Kidney tubule cell (primary cell): Measurements from ENCODE around the gene SLC22A31.
"Not testable (repeated sequence)": the region's sequence is repeated elsewhere in the genome, so short reads cannot be mapped to it uniquely, and the experiment has no call there.

Experiments
- DNase-seq: peaks from one replicate; pipeline ENCODE4 v3.0.0-alpha.2; 2018; ENCODE audit warnings: low spot score

The SLC22A31 gene

DNA sequence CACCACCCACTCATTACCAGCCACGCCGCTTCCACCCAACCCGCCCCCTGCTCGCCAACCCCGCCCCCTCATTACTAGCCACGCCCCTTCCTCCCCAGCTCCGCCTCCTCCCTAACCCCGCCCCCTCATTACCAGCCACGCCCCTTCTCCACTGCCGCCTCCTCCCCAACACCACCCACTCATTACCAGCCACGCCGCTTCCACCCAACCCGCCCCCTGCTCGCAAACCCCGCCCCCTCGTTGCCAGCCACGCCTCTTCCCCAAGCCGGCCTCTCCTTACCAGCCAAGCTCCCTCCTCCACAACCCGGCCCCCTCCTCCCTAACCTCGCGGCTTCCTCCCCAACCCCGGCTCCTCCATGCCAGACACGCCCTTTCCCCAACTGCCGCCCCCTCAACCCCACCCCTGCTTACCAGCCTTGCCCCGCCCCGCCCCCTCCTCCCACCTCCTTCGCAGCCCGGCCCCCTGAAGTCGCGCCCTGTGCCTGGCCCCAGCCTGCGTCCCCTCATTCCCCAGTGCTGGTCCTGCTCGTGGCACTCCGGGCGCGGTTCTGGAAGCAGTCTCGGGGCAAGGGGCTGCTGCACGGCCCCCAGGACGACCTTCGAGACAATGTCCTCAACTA lies 7.3 kb downstream of the SLC22A31 start:
- peak; percentile 34 for DNase-seq

DNA sequence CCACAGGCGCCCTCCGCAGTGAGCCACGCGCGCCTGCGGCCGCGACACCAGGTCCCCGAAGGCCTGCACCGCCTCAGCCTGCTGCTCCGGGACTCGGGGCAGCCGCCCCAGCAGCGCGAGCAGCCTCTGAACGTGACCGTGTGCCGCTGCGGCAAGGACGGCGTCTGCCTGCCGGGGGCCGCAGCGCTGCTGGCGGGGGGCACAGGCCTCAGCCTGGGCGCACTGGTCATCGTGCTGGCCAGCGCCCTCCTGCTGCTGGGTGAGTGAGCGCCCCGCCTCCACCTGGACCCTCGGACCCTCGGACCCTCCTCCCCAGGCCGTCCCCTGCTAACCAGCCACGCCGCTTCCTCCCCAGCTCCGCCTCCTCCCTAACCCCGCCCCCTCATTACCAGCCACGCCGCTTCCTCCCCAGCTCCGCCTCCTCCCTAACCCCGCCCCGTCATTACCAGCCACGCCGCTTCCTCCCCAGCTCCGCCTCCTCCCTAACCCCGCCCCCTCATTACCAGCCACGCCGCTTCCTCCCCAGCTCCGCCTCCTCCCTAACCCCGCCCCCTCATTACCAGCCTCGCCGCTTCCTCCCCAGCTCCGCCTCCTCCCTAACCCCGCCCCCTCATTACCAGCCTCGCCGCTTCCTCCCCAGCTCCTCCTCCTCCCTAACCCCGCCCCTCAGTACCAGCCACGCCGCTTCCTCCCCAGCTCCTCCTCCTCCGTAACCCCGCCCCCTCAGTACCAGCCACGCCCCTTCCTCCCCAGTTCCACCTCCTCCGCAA lies 8.0 kb downstream of the SLC22A31 start:
- DNase-seq: peak; percentile 72

DNA sequence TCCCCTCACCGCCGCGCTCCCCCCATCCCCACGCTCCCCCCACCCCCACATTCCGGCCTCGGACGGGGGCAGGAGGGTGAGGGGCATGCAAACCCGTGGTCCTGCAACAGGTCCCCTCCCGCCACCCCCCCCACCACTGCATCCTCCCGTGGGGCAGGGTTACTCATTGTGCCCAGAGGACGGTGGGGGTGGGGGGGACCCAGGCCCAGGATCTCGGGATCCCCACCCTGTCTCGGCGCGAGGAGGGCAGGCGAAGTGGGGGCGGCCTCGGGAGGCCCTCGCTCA lies 8.5 kb downstream of the SLC22A31 start:
- DNase-seq: no peak

DNA sequence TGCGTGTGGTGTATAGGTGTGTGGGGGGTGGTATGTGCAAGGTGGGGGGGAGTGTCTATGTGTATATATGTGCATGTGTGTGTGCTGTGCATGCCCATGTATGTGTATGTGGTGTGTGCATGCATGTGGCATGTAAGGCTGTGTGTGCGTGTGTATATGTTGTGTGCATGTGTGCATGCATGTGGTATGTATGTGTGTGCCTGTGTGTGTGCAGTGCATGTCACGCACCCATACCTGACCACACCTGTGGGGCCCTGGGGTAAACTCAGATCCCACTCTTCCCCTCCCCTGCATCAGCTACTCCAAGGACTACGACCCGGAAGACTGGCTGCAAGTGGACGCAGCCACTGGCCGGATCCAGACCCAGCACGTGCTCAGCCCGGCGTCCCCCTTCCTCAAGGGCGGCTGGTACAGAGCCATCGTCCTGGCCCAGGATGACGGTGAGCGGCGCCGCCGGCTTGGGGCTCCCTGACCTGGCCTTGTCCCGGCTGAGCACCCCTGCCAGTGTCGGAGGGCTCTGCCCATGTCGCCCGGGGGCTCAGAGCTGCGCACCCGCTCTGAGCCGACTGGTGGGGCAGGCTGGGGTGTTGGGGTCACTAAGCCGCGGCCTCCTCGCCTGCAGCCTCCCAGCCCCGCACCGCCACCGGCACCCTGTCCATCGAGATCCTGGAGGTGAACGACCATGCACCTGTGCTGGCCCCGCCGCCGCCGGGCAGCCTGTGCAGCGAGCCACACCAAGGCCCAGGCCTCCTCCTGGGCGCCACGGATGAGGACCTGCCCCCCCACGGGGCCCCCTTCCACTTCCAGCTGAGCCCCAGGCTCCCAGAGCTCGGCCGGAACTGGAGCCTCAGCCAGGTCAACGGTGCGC lies 9.1 kb downstream of the SLC22A31 start:
- no peak for DNase-seq

DNA sequence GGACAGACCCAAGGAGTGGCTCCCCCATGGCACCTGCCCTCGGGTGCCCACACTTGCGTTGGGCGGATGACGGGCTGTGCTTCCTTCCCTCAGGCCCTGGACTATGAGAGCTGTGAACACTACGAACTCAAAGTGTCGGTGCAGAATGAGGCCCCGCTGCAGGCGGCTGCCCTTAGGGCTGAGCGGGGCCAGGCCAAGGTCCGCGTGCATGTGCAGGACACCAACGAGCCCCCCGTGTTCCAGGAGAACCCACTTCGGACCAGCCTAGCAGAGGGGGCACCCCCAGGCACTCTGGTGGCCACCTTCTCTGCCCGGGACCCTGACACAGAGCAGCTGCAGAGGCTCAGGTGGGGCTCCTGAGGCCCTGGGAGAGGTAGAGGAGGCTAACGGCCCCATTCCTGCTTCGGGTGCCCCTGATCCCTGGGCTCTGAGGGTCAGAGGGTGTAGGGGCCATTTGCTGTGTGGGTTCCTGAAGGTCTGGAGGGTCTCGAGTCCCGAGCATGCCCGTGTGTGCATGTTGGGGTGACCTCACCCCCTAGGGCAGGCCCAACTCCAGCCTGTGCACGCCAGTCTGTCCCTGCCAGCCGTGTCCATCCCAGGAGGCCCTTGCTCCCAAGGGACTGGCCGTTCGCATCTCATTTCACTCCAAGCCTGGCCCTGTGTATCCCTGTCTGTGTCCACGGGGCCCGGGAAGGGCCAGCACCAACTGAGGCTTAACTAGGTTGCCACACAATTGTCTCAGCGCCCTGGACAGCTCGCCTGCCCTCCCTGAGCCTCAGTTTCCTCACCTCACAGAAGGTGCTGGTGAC lies 10.0 kb downstream of the SLC22A31 start:
- no peak for DNase-seq

DNA sequence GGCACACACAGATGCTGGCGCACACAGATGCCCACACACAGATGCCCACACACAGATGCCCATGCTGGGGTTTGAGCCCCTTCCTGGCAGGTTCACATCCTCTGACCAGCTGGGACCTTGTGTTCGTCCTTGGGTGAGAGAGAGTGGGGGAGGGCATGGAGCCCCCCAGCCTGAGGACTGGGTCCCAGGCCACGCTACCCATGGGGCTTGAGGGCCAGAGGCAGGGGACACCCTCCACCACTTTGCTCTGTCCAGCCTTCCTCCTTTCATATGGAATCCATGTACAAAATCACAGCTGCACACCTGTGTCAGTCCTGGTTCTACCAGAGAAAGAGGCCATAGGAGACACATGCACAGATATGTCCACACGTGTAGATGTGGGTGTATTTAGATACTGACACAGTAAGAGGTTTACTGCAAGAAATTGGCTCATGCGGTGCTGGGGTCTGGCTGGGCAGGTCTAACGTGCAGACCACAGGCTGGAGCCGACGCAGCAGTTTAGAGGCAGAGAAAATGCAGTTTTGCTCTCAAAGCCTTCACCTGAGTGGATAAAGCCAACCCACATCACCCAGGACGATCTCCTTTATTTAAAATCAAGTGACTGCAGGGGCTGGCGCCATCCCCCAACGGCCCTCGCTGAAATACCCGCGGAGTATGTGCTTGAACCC lies 10.8 kb downstream of the SLC22A31 start:
- DNase-seq: no peak

DNA sequence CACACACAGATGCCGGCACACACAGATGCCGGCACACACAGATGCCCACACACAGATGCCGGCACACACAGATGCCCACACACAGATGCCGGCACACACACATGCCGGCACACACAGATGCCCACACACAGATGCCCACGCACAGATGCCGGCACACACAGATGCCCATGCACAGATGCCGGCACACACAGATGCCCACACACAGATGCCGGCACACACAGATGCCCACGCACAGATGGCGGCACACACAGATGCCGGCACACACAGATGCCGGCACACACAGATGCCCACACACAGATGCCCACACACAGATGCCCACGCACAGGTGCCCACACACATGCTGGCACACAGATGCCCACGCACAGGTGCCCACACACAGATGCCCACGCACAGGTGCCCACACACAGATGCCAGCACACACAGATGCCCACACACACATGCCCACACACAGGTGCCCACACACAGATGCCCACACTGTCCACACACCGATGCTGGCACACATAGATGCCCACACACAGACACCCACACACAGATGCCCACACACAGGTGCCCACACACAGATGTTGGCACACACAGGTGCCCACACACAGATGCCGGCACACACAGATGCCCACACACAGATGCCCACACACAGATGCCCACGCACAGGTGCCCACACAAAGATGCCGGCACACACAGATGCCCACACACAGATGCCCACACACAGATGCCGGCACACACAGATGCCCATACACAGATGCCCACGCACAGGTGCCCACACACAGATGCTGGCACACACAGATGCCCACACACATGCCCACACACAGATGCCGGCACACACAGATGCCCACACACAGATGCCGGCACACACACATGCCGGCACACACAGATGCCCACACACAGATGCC lies 11.6 kb downstream of the SLC22A31 start:
- not testable (repeated sequence) for DNase-seq

DNA sequence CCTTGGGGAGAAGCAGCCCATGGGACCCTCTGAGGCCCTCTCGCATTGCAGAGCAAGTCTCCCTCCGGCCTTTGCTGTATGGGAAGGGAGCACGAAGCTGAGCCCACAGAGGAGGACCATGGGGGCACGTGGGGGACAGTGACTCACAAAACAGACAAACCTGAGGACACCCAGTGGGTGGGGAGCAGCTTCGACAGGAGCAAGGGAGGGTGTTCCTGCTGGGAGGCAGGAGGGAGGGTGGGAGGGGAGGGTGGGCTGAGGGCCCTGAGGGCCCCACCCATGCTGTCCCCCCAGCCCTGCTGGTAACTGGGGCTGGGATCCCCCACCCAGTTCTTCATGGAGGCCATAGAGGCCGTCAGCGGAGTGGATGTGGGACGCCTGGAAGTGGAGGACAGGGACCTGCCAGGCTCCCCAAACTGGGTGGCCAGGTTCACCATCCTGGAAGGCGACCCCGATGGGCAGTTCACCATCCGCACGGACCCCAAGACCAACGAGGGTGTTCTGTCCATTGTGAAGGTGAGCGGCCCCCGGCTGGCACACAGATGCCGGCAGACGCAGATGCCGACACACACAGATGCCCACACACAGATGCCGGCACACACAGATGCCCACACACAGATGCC lies 12.5 kb downstream of the SLC22A31 start:
- DNase-seq: no peak

DNA sequence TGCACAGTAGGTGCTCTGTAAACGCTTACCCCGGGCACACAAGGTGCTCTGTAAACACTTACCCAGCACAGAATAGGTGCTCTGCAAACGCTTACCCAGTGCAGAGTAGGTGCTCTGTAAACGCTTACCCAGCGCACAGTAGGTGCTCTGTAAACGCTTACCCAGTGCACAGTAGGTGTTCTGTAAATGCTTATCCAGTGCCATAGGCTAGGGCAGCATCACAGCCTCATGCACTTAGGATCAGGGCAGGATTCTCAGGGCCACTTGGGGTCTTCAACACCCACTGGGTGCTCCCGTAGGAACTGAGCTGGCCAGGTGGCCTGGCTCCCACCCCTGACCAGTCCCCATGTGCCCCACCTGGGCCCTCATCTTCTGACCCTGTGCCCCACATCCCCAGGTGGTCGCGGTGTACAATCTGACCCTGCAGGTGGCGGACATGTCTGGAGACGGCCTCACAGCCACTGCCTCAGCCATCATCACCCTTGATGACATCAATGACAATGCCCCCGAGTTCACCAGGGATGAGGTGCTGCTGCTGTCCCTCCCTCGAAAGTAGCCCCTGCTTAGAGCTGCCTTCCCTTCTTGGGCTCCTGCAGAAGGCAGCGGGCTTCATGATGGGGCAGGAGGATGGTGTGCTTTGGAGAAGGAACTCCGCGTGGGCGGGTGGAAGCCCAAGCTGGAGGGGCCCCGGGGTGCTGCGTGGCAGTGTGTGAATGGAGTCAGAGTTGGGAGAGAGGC lies 13.1 kb downstream of the SLC22A31 start:
- DNase-seq: peak; percentile 13

DNA sequence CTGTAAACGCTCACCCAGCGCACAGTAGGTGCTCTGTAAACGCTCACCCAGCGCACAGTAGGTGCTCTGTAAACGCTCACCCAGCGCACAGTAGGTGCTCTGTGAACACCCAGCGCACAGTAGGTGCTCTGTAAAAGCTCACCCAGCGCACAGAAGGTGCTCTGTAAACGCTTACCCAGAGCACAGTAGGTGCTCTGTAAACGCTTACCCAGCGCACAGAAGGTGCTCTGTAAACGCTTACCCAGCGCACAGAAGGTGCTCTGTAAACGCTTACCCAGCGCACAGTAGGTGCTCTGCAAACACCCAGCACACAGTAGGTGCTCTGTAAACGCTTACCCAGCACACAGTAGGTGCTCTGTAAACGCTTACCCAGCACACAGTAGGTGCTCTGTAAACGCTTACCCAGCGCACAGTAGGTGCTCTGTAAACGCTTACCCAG lies 13.7 kb downstream of the SLC22A31 start:
- DNase-seq: not testable (repeated sequence)

DNA sequence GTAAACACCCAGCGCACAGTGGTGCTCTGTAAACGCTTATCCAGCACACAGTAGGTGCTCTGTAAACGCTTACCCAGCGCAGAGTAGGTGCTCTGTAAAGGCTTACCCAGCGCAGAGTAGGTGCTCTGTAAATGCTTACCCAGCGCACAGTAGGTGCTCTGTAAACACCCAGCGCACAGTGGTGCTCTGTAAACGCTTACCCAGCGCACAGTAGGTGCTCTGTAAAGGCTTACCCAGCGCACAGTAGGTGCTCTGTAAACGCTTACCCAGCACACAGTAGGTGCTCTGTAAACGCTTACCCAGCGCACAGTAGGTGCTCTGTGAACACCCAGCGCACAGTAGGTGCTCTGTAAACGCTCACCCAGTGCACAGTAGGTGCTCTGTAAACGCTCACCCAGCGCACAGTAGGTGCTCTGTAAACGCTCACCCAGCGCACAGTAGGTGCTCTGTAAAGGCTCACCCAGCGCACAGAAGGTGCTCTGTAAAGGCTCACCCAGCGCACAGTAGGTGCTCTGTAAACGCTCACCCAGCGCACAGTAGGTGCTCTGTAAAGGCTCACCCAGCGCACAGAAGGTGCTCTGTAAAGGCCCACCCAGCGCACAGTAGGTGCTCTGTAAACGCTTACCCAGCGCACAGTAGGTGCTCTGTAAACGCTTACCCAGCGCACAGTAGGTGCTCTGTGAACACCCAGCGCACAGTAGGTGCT lies 14.3 kb downstream of the SLC22A31 start:
- DNase-seq: not testable (repeated sequence)

DNA sequence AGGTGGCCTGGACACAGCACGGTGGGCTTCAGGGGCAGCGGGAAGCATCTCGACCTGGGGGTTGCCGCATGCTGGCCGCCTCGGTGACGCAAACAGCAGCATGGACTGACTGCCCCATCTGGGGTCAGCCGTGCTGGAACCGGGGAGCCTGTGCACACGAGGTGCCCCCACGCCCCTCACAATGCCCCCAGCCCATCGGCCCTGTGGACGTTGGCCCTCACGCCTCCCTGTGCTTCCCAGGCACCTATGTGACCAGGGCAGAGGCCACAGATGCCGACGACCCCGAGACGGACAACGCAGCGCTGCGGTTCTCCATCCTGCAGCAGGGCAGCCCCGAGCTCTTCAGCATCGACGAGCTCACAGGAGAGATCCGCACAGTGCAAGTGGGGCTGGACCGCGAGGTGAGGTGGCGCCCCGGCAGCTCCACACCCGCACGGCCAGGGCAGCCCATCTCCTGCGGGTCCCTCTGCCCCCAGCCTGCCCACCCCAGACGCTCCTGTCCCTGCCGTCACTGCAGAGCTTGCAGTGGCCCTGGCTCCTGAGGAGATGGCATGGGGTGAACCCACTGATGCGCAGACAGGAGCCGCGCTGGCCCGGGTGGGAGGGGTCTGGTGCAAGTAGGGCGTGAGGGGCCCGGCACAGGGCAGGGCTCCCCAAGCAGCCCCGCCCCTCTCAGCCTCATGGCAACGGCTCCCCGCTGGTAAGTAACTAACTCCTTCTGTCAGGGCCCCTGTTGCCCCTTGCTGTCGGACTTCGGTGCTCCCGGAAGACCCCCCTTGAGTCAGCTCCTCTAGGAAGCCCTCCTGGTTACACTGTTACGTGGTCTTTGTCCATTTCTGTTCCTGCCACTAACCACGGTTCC lies 15.2 kb downstream of the SLC22A31 start:
- no peak for DNase-seq

DNA sequence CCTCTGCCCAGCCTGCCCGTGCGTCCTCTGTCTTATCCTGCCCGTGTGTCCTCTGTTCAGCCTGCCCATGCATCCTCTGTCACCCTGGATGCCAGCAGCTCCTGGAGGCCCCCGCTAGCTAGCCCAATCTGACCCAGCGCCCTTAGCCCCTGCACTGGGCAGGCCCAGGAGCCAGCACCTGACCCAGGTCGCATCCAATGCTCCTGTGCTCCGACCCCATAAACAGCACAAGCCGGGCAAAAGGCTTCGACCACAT lies 15.7 kb downstream of the SLC22A31 start:
- no peak for DNase-seq

DNA sequence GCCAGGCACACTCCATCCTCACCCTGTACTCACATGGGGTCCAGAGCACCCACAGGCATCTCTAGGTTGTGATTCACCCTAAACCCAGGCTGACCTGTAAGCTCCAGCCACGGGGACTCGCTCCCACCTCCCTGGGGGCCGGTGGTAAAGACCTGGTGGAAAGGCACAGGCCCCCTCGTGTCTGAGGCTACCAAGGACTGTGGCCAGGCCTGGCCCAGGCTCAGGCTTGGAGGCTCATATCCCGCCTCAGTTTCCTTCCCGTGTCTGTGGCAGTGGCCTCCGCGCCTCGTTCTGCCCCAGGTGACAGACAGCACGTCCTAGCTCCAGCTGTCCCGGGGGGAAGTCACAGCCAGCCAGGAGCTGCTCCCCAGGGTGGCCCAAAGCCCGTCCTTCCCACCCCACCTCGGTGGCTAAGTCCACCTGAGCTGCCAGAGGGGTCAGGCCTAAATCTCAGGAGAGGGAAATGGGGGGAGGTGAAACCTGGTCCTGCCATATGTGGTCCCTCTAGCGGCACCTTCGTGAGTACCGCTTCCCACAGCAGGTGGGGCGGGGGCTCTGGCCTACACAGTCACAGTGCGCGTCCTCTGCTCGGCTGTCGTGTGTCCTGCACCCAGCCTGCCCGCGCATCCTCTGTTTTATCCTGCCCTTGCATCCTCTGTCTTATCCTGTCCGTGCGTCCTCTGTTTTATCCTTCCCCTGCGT lies 16.2 kb downstream of the SLC22A31 start:
- no peak for DNase-seq

DNA sequence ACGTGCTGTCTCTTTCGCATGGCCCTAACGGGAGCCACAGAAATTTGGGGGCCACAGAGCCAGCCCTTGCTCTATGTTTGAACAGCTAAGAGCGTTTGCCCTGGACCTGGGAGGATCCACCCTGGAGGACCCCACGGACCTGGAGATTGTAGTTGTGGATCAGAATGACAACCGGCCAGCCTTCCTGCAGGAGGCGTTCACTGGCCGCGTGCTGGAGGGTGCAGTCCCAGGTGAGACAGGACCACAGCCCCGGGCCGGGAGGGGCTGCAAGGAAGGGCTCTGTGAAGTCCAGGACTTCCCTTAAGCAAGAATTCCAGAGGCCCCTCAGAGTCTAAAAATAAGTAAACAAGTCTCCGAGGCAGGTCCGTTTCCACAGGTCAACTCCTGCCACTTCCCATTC lies 16.9 kb downstream of the SLC22A31 start:
- no peak for DNase-seq

DNA sequence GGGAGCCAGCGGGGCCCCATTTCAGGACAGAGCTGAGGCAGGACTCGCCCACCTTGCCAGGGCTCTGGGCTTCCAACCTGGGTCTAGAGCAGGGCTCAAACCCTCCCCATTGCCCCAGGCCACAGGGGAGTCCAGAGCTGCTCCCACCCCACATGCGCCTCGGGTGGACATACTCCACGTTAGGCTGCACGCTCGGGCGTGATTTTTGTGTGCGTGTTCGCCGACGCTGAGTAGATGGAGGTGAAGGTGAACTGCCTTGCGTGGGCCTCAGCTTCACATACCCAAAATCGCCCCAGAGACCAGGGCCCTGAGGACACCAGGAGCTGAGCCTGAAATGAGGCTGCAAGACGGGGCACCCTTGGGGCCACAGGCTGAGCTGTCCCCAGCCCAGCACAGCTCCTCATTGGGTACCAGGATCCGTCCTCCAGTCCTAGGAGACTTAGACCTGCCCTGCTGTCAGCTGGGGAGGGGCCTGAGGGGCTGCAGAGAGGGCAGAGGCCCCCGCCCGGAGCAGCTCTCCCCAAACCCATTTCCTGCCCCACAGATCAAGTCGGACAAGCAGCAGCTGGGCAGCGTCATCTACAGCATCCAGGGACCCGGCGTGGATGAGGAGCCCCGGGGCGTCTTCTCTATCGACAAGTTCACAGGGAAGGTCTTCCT lies 20.6 kb downstream of the SLC22A31 start:
- no peak for DNase-seq

DNA sequence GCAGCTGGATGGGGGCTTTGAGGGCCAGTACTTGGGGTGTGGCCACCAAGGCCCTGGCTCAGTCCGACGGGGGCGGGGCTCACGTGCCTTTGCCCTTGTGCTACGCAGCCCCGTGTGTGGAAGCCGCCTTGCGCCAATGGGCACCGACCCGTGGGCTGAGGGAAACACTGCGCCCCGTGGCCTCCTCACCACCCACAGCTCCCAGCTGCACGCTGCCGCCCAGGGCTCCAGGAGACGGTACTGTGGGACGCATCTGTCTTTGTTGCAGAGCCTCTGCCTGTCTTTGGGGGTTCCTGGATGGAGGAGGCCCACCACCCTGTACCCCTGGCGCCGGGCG lies 21.2 kb downstream of the SLC22A31 start:
- no peak for DNase-seq
